SIG-M5 treated with dmso at 0.1 percent for 504 hours (cell line): ENCODE data around the gene SEMA4D.
A peak's percentile ranks its signal among the peaks of the same experiment; 100 is the strongest.

Experiments used
- DNase-seq: peaks from one replicate; lab custom pipeline; 2025; ENCODE audit not compliant: unreplicated experiment; lab: John Stamatoyannopoulos, UW

Gene SEMA4D

DNA sequence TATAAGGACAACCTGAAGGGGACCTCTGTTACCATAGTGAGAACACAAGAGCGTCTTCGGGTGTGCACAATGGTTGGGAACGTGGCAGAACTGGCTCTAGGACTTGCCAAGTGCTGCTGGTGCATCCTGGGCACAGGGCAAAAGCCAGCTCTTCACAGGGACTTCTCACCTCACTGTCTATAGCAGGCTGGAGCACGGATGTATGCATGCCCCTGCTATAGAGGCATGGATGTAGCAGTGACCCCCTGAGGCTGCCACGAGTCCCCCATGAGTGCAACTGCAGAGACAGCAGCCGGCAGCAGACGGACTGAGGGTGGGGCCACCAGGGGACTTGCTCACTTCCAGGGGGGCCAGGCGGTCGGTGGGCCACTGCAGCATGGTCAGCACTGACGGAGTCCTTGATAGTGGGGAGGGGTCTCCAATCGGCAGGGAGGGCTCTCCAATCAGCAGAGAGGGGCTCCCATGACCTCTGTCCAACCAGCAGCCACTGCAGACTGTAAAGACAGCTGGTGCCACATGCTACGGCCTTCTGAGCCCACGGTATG, 64.9 kb downstream of the SEMA4D start:
- no peak for DNase-seq

DNA sequence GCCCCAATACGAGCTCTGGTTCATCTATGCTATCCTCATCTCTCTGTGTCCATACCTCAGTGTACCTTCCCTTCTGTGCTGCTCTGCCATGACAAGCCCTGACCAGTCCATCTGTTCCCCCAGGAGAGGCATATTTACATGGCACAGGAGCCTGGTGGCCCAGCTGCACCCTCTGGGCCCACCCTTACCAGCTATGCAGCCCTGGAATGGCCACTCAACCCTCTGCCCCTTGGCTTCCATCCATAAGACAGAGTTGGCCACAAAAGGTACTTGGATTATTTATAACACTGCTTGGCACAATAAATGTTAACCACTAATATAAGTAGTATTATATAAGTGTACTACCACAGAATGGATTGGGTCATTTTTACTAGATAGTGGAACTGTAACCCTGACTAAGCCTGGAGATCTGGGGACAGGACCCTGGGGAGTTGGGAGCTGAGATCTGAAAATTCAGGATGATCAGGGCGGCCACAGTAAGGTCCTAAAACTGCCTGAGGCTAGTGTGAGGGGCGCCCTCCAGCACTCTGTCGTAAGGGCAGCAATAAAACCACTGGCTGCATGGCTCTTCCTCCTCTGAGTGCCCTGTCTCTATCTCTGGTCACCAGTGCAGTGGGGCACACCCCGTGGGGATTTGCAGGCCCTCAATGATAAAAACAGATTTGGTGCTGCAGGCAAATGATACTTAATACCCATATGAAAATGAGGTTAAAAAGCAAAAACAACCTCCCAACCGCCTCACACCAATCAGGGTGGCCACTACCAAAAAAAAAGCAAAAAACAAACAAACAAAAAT, 65.8 kb downstream of the SEMA4D start:
- no peak for DNase-seq

DNA sequence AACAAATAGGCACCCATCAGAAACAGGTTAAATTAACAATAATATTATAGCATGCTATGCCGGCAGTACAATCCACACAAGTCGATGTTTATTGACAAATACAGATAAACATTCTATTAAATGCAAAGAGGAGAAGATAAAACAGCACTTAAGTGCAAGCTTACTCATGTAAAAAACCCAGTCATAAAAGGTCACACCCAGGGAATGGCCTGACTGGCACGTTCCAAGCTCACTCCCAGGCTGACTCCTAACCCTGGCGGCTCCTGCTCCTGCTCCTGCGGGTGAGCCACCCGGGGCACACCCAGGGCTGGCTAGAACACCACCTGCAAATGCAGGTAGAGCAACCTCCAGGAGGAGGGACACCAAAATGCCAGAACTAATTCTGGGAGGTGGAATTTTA, 66.9 kb downstream of the SEMA4D start:
- DNase-seq = no peak

DNA sequence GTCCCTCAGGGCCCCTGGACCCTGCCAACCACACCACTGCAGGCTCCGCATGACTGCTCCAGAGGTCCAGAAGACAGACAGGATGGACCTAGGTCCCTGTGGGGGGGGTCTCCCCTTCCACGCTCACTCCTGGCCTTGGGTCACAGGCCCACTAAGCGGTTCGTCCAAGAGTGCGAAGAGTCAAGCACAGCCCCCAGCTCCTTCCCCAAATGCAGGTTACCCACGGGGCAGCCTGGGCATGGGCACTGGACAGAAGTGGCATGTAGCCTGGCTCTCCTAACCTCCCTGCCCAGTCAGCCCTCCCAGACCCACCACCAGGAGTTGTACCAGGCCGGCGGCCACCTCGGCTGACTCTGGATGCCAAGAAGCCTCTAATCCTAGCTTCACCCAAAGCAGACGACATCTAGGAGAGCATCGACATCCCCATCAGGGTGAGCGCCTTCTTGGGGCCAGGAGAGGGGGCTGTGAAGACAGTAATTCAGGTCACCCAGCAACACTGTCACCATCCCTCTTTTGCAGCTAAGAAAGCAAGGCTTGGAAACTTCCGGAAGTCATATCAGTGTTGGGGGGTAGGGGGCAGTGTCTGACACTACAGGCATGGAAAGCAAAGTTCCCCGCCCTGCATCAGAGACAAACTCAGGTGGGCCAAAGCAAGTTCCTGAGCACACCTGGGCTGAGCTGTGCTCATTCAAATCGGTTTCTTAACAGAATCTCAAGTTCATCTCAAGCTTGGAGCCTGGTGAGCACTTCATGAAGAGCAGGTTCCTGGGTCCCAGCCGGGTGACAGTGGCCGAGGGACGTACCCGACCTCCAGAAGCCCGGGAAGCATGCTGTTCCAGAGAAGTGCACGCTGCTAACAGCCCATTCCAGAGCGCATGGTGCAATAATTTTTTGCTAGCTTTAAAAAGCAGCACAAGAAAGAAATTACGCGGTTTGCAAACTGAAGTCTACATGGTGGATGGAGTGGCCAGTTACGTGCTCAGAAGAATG, 68.7 kb downstream of the SEMA4D start:
- DNase-seq = peak; percentile 20

DNA sequence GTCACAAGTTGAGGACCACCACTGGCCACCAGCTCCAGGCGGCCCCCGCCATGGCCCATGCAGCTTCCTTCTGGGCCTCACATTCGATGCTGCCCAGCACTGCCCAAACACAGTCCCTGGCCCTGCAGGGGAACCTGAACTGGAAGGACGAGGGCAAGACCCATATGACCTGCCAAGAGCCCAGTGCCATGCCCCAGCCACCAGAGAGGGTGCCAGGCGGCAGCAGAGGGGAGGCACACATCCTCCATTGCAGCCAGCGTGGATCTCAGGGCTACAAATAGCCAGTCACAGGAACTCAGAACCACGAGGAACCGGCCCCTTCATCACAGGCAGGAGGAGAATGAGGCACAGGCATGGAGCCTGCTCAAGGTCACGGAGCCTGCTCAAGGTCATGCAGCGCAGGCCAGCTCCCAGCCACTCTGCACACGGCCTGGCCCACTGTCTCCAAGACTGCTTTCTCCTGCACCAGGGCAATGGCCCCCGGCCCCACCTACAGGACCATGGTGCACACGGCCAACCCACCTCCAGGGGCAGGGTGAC, 69.6 kb downstream of the SEMA4D start:
- DNase-seq = no peak

DNA sequence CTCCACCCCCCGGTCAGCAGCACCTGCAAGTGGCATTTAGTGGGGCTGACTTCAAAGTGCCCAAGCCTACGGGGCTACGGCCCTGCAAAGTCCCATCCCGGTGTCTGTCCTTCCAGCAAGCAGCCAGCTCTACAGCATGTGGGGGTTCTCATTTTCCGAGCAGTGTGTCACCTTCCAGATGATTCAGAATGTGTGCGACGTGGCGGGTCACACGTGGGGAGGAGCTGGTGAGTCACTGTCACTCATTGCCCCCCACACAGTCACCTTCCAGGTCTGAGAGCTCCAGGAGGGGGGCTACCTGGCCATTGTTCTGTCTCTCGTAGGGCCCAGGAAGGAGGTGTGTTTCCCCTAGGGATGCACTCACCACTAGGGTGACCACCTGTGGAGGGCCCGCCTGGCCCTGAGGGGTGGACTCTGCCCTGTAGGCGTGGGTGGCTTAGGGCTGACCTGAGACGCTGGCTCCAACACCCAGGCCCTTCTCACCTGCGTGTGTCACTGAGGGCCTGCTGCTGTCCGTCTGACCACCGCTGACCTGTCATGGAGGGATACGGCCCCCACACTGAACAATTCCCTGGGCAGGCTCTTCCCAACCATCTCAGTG, 70.2 kb downstream of the SEMA4D start:
- no peak for DNase-seq

DNA sequence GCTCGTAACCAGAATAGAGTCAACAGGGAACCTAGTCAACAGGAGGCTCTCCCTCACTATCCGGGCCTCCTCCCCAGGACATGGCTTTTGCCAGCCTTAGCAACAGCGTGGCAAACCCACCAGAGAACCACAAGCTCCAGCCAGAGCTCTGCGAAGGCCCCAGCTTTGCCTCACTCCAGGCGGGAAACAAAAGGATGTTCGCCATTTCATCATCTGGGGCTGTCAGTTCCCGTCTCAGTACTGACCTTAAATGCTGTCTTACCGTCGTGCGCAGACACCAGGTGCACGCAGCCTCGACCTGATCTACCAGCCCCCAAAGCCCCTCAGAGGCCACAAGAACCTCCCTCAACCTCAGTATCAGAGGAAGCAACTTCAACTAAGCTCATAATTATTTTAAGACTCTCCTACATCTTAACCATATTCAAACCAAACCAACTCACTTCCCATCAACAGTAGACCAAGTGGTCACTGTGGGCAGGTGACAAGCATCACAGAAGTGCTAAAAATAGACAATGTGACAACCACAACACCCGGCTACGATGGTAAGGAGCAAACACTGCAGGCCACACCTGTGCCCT, 71.4 kb downstream of the SEMA4D start:
- DNase-seq = peak; percentile 24

DNA sequence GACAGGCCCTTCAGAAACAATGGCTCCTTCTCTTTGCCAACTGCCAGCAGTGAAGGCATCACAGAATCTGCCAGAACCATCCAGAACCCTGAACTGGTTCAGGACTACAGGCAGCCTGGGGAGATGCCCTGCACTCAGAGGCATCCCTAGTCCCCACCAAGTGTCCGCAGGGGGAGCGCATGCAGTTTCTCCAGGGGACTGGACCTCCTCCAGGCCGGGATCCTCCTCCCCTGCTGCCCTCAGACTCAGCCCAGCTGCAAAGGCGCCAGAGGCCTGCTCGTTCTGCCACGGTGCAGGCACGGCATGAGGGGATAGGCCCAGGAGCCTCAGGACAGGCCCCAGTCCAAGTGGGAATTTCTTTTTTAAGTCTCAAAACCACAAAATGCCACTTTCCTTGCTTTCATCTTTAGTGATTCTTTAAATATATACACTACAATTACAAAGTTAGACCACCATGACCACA, 72.0 kb downstream of the SEMA4D start:
- DNase-seq = no peak

DNA sequence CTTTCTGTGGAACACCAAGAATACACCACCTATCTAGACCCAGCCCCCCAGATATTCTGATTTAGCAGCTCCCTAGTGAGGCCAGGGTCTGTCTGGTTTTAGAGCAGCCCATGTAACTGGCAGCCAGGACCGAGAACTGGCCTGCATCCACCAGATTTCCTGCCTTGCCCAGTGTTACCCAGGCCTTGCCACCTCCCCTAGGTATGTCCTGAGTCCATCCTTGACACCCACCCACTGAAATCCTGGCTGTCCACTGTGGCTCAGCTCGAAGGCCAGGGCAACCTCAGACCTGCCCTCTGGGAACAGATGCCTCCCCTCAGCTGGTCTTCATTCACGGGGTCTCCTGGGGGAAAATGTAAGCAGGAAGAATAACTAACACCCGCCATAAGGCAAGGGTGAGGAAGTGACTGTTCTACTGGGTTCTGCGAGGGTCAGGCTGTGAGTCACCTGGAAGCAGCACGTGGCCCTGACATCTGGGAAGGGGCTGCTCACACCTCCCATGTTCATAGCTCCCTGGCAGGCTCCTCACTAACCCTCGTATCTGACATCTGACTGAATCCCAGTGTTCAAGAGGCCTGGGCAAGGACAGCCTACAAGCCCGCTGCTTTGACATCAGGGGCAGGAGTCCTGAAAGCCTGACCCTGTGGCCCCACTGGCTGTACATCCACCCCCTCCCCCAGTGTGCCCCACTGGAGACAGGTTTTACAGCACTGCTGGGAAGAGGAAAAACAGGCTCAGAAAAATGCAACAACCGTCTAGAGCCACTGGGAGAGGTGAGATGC, 72.7 kb downstream of the SEMA4D start:
- no peak for DNase-seq

DNA sequence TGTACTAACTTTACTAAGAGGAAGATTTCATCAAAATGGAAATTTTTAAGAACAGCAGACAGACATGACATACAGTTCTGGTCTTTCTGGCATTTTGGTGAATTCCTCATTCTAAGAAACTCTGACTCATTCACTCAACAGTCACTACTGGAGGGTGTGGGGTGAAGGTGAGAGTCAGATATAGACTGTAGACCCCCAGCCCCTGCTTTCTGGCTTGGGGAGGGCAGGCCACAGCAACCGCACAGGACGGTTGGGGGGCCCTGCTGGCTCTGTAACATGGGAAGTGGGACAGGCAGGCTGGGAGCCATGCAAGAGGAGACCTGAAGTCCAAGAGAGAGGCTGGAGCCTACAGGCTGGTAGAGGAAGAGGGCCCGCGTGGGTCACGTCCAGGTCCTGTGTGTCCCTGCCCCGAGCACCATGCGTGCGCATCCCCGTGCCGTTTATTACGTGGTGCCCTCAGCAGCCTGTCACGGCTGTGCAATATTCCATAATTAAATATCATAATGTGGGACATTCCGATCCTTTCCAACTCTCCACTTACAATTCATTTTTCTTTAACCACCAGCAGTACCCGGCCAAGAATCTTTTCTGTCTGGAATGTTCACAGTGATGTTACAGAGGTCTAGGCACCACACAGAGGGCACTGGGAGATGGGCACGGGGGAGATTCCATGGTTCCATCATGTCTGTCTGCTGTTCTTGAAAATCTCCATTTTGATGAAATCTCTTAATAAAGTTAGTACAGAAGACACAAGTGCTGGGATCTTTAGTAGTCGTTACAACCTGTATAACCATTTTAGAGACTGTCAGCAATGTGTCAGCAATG, 75.5 kb downstream of the SEMA4D start:
- DNase-seq = peak; percentile 83

DNA sequence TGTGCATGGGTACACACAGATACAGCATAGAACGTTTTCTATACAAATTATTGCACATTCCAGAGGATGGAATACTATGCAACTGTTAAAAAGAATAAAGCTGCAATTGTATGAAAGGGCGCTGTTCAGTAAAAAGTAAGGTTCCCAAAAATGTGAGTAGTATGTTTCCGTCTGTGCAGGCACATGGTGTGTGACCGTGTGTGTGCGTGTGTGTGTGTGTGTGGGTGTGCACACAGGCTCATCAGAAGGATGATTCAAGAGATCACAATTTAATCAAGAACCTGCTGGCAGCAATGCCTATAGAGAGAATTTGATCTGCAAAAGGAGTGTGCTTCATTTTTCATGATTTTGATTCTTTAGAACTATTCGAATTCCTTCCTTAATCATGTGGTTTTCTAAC, 76.3 kb downstream of the SEMA4D start:
- DNase-seq = no peak

DNA sequence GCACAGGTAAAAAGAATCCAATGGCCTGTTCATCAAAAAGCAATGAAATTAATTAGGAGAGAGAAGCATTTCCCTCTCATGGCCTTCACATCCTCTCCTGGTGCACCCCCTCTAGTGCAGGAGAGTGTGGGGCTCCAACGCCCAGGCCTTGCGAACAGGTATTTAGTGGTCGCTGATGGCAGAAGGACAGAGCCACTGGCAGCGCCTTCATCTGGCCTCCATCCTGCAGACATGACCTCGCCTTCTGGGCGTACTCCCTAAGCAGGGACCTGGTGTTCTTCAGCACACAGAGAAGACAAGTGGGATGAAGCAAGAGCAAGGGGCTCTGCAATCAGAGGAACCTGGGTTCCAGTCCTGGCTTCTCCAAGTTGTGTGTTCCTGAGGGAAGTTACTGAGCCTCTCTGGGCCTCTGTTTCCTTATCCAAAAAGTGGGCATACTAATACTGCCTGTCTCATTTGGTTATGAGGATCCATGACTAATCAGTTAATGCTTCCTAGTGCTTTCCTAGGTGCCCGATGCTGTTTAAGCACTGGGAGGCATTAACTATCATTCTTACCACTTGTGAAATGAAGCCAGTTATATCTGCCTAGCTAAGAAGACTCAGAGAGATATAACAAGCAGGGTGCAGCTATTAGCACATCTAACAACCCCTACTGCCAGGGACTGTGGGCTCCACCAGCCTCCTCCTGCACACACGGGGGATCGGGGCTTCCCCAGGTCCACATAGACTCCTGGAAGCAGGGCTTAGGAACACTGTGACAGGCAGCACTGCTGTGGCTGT, 77.3 kb downstream of the SEMA4D start:
- DNase-seq = no peak

DNA sequence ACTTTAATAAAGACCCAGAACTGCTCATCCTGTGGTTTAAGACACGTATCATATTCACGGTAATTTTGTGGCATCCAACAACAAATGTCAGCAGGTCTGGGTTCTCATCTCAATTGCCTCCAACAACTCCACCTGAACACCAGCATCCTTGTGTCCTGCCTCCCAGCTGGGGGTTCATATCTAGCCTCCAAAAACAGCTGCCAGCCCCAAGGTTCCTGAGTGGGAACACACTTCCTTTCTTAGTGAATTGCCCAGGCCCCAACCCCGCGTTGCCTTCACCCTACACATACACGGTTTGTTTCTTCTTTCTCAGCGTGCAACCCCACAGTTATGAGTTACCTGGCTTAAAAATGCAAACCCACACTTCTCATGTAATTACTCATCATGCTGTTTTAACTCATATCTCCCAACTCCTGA, 77.9 kb downstream of the SEMA4D start:
- DNase-seq = no peak

DNA sequence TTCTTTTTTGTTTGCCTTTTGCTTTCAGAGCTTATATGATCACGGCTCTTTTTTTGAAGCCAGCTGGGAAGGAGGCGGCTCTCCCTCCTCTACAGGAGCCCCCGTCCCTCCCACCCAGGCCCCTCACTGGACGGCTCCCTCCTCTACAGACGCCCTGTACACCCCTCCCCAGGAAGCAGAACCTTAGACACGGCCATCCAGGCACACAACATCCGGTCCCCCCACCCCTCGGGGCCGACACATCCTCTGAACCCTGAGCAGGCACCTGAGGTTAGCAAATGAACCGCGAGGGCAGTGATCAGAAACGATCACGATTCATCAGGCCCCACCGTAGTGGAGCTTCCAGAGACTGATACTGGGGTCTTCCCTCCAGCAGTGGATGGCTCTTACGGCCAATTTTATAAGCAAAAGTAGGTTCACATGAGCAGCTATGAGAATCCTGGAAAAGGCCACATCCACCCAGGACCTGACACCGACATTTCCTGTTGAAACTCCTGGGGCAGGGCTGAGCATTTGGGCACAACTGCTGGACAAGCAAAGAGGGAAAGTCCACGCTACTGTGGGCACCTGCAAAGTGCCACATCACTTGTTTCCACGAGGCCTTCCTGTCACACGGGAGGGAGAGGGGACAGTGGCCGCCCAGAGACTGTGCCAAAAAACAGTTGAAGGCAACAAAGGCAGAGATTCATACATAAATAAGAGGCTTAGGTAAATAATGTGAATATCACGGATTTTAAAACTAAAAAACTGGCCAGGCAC, 78.9 kb downstream of the SEMA4D start:
- no peak for DNase-seq

DNA sequence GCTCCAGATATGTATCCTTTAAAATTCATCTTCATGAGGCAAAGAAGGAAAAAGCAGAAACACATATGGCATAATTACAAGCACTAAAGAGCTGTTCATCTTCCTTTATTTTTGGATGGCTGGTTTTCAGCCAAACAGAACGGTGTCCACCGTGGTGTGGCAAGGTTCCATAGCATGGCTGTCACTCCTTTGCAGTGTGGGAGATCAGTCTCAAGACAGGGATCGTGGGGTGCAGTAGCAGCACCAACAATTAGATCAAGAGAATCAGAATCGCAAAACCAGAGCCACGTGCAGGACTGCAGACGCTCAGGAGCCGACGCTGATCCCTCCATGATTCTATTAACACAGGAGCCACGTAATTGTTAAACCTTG, 79.5 kb downstream of the SEMA4D start:
- no peak for DNase-seq

DNA sequence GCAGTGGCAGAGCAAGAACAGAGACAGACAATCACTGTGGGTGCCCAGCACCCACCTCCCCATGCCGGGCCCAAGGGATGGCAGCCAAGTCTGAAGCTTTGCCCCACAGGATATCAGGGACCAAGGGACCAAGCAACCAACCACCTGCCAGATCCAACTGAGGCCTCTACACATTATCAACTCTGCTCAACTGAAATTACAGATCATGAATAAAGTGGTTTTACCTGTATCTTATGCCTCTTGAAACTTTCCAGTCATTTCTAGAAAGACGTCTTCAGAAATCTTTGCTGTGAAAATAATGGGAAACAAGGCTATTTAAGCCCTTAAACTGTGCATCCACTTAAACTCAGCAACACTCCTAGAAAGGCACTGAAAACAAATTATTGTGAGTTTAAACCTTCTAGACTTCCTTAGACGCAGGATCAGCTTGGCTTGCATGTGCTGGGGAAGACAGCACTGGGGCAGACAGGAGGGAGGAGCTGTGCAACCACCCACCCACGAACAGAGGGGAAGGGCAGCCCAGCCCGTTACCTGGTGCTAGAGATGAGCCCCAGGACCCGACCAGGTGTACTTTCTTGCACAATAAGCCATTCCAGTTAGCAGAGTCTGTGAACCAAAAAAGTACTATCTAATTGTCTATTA, 80.0 kb downstream of the SEMA4D start:
- DNase-seq = no peak
